EL (cell line): Measurements from ENCODE around the gene SIRPB2.
A peak's percentile ranks its signal among the peaks of the same experiment; 100 is the strongest.

Experiments
- DNase-seq: peaks from one replicate; pipeline ENCODE4 v3.0.0-alpha.2; 2016

SIRPB2 gene

DNA sequence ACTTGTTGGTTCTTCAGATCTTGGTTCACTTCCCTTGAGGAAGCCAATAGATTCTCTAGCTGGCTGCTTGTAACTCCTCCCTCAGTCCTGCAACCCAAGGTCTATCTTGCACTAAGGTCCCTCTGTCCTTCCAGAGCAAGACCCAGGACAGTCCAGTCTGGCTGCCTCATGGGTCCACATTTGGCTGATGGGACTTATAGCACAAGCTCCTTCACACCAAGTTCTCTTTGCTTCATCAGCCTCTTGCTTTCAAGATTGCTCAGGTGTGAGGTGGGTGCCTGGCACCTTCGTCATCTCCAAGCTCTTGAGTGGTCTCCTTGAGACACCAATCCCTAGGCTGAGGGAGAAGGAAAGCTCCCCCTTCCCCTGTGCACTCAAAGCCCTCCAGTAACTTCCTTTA is 52.9 kb downstream of the SIRPB2 start:
- DNase-seq: no peak

DNA sequence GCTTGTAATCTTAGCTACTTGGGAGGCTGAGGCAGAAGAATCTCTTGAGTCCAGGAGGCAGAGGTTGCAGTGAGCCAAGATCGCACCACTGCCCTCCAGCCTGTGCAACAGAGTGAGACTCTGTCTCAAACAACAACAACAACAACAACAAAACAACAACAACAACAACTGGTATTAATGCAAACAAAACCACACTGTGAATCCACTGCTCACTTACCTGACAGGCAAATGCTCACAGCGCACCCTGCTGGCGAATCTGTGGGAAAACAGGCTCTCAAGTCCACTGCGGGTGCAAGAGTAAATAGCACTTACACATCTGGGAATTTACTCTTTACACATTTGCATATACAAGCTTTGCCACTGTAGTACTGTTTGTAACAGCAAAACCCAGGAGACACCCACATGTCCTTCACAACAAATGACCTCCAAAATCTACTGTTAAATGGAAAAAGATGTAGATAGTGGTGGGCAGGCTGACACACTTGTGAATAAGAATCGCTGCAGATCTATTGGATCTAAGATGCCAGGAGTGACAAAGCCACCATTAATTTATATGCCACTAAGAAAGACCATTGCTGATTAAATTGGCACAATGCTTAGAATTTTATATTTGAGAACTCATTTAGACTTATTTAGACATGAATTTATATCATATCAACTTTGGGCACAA is 53.9 kb downstream of the SIRPB2 start:
- DNase-seq: peak; percentile 75

DNA sequence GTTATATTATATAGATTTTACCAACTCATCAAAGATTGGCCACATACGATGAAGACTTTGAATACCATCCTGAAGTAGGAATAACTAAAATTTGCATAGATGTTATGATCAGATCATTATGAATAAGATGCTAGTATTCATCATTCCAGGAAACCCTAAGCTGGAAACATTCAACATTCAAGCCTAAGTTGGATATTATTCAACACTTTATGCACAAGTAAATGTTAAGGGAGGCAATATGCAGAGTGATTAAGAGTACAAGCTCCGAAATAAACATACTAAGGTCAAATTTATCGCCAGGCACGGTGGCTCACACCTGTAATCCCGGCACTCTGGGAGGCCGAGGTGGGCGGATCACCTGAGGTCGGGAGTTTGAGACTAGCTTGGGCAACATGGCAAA is 55.0 kb downstream of the SIRPB2 start:
- no peak for DNase-seq

GRCh38 chr20:1435337-1435699 is 55.9 kb downstream of the SIRPB2 start:
- no peak for DNase-seq

DNA sequence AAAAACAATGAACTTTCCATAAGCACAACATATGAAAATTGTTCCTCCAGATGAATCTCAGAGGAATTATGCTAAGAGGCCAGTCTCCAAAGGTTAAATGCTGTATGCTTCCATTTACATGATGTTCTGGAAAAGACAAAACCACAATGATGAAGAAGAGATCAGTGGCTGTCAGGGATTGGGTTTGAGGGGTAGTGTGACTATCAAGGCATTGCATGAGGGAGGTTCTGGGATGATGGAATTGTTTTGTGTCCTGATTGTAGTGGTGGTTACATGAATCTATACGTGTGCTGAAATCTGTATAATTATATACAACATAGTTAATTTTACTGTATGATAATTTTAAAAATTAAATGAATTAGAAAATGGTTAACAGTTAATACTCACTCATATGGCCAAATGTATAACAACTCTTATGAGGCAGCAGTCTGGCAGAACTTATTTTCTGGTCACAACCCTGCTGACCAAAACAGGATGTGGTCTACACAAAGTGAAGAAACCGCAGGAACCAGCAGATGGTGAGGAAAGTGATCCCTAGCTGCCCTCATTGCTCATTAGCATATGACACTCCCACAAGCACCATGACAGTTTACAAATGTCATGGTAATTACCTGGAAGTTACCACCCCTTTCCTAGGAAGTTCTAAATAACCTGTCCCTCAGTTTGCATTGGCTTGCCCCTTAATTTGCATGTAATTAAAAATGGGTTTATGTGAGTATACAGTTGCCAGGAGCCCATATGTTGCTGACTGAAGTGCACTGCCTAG is 56.5 kb downstream of the SIRPB2 start:
- DNase-seq: peak; percentile 92

- no peak for DNase-seq
Measured at GRCh38 chr20:1431158-1431557, 60.1 kb downstream of the SIRPB2 start.

GRCh38 chr20:1430004-1430451 is 61.2 kb downstream of the SIRPB2 start:
- peak; percentile 45 for DNase-seq

GRCh38 chr20:1429143-1429728 is 62.0 kb downstream of the SIRPB2 start:
- no peak for DNase-seq

- no peak for DNase-seq
Measured at GRCh38 chr20:1427457-1428054, 63.7 kb downstream of the SIRPB2 start.

GRCh38 chr20:1426231-1426849 is 64.9 kb downstream of the SIRPB2 start:
- DNase-seq: no peak
